HG02571 (cell line): ENCODE data around the gene REV1.
"Not testable (repeated sequence)": the region's sequence is repeated elsewhere in the genome, so short reads cannot be mapped to it uniquely, and the experiment has no call there.

Experiments used
- ATAC-seq: cut with Tn5 transposase; IDR thresholded peaks from one replicate; pipeline ENCODE4 v1.9.1; 2021; ENCODE audit warnings: mild to moderate bottlenecking, moderate library complexity; ENCODE audit not compliant: unreplicated experiment

Gene REV1

DNA sequence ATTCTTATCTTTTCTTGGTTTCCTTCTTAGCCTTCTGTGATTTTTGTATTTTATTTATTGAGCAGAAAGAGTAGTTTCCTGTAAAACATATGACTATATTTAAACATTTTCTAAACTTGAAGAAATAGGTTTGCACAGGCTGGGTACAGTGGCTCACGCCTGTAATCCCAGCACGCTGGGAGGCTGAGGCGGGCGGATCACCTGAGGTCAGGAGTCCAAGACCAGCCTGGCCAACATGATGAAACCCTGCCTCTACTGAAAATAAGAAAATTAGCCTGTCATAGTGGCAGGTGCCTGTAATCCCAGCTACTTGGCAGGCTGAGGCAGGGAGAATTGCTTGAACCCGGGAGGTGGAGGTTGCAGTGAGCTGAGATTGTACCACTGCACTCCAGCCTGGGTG is 121.0 kb downstream of the REV1 start:
- not testable (repeated sequence) for ATAC-seq

GRCh38 chr2:99365661-99366060 is 124.2 kb downstream of the REV1 start:
- no peak for ATAC-seq

GRCh38 chr2:99356853-99357252 is 133.0 kb downstream of the REV1 start:
- ATAC-seq: no peak

GRCh38 chr2:99354825-99355224 is 135.0 kb downstream of the REV1 start:
- not testable (repeated sequence) for ATAC-seq

GRCh38 chr2:99354070-99354469 is 135.7 kb downstream of the REV1 start:
- no peak for ATAC-seq
